WTC11 (cell line): Measurements from ENCODE around the gene WNT5A.

Source experiments
- ESRRA ChIP-seq: sonication (generic); formaldehyde crosslinking; IDR thresholded peaks from 2 replicates; pipeline ENCODE4 v1.8.1; 2022; ENCODE audit warnings: mild to moderate bottlenecking, missing genetic modification reagents, borderline replicate concordance
- JUN ChIP-seq: sonication (generic); formaldehyde crosslinking; IDR thresholded peaks from 2 replicates; pipeline ENCODE4 v1.8.0; 2023; ENCODE audit warnings: mild to moderate bottlenecking, missing genetic modification reagents
- TF ChIP-seq, protein P1 (sequence below): fragments of 200-600 bp; IDR thresholded peaks from 2 replicates; pipeline ENCODE4 v1.8.0; 2022; ENCODE audit warnings: antibody characterized with exemption

DNA sequence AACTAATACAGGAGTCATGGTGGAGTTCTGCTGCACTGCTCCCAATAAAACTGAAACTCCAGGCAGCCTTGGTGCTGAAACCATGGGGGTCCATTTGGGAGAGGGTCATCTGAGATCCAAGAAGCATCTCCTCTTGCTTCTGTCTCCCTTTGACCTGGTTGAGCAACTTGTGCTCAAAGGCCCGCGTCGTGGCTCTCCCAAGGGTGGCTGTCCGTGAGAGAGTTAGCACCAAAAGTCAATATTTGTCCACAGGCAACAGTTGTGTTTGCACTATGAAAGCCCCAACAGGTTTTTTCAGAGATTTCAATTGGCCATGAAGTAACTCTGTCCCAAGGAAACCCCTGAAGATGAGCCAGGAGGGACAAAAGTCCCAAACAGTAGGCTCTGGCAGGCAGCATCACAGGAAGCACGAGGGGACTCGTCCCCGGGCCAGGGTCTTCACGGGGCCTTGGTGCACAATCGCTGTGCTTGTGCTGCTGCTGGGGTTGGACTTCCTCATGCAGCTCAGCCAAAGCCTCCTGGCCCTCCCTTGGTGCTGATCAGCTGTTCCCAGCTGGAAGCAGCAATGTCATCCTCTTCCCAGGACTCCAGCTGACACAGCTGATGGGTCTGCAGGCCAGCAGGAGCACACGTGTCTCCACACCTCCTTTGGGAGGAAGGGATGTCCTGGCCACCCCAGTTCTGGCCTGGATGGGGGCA, 39.4 kb upstream of the WNT5A start:
- no peak for TF ChIP-seq JUN (CRISPR knock-in tag)
- no peak for TF ChIP-seq ESRRA (CRISPR knock-in tag)
- TF ChIP-seq, protein P1, sequence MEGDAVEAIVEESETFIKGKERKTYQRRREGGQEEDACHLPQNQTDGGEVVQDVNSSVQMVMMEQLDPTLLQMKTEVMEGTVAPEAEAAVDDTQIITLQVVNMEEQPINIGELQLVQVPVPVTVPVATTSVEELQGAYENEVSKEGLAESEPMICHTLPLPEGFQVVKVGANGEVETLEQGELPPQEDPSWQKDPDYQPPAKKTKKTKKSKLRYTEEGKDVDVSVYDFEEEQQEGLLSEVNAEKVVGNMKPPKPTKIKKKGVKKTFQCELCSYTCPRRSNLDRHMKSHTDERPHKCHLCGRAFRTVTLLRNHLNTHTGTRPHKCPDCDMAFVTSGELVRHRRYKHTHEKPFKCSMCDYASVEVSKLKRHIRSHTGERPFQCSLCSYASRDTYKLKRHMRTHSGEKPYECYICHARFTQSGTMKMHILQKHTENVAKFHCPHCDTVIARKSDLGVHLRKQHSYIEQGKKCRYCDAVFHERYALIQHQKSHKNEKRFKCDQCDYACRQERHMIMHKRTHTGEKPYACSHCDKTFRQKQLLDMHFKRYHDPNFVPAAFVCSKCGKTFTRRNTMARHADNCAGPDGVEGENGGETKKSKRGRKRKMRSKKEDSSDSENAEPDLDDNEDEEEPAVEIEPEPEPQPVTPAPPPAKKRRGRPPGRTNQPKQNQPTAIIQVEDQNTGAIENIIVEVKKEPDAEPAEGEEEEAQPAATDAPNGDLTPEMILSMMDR, result no peak
